Pulmonary artery endothelial cell (primary cell): ENCODE measurements around the gene CFAP99. TPM values are rescaled to one million over a fixed set of nuclear protein-coding genes. Genes with fewer than 3 reads are reported as not detected.

Experiments
- DNase-seq: peaks from one replicate; pipeline ENCODE4 v3.0.0-alpha.2; 2011; ENCODE audit warnings: low read depth, low spot score
- total RNA-seq: library from RNA; depleted of rRNA; stranded (reverse); fragments of >200 nt; gene quantifications from 2 replicates; pipeline ENCODE4 v1.2.3, GENCODE V29; 2014

CFAP99 gene
- total RNA-seq, 1 donor from 2014 or later, result not detected

- no peak for DNase-seq
These were observed 27.9 kb upstream of the CFAP99 start for GRCh38 chr4:2390784-2391421.

DNA sequence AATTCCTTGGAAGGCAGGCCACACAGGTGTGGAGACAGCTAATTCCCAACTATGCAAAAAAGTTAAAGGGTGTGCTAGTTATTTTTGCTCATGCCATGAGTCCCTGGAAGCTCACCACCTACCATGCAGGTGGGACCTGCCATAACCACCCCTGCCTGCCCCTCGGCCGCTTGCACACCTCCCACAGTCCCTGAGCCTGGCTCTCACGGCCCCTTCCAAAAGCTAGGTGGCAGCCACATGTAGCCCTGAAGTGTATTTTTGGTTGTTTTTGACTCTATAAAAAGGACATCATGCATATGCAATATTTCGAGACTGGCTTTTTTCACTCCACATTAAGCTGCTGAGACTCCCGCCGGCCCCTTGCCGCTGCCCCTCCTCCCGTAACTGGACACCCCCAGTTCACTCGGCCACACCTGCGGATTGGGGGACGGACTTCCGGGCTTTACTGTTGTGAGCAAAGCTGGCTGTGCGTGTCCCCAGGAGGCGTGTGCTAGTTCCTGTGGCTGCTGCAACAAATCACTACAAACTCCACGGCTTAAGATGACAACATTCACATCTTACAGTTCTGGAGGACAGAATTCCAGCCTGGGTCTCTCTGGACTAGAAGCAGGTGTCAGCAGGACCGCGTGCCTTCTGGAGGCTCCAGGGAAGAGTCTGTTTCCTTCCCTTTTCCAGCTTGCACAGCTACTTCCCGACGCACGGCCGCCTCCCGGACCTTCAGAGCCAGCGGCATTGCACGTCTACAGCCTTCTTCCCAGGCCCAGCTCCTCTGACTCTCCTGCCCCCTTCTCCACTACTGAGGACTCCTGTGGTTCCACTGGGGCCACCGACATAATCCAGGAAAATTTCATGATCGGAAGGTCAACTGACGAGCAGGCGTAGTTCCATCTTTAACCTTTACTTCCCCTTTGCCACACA is 25.1 kb upstream of the CFAP99 start:
- no peak for DNase-seq

DNA sequence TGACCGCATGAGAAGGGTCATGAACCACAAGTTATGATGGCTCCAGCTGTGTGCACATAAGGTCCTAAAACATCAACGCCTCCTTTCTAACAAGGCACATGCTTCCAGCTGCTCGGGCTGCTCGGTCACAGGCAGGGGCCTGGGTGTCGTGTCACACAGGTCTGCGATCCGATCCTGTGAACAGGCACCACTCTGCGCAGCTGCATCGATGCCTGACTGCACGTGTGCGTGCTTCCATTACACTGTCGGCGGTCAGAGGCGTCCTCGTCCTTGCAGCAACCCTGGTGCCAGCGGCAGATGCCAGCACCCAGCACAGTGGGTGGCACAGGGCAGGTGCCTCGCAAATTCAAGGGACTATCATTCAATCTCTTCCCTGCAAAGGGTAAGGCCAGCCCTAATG is 24.2 kb upstream of the CFAP99 start:
- DNase-seq, result no peak

DNA sequence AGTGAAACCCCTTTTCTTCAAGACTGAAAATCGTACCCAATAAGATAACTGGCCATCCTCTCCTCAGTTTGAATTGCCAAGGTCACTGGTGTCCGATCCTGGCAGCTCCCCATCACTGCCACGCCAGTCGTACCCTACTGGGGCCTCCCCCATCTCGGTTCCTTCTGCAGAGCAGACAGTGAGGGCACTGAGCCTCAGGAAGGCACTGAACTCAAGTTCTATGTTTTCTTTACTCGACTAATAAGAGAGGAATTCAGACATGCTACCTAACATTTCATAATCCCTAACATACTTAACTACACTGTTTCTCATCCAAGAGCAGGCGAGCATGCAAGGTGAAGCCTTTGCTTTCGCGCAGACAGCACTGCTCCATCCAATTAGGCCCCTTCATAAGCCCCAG is 23.7 kb upstream of the CFAP99 start:
- no peak for DNase-seq

- no peak for DNase-seq
These were observed 23.2 kb upstream of the CFAP99 start for GRCh38 chr4:2395584-2395983.

DNA sequence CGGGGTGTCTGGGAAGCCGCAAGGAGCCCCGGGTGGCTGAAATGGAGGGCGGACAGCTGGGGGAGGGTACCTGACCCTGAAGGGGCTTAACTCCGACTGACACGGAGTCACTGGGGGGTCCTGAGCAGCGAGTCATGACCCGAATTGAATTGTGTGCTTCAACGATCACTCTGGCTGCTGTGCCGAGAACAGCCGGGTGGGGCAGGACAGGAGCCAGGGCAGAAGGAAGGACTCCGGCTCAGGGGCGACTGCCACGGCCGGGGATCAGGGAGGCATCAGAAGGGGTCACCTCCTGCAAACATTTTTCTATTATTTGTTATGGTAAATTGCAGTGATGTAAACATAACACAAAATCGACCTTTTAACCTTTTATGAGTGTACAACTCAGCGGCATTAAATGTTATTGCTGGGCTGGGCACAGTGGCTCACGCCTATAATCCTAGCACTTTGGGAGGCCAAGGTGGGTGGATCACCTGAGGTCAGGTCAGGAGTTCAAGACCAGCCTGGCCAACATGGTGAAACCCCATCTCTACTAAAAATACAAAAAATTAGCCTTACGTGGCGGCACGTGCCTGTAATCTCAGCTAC is 21.9 kb upstream of the CFAP99 start:
- no peak for DNase-seq

DNA sequence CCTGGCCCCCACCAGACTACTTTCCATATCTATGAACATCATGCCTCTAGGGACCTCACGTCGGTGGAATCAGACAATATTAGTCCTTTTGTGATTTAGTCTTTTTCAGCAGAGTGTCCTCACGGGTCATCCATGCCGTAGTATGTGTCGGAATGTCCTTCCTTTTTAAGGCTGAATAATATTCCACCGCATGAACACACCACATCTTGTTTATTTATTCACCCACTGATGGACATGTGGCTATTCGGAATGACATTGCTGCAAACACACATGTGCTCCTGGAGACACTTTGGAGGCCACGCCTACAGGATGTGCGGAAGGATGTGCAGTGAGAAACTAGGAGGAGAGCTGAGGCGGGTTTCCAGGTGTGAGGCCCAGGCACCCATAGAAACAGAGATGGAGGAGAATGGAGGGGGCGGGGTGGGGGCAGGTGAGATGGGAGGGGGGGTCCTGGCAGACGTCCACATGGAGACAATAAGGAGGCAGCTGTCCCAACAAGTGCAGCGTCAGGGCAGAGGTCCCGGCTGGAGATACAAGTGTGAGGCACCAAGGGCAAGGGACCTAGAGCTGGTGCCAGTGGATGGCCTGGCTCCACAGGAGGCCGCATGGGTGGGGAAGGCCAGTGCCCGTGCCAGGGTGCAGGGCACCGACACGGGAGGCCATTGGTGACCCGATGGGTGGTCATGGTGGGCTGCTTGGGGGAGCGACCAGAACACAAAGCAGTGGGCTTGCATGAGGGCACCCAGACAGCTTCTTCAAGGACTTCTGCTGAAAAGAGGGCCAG is 21.0 kb upstream of the CFAP99 start:
- DNase-seq, result no peak

DNA sequence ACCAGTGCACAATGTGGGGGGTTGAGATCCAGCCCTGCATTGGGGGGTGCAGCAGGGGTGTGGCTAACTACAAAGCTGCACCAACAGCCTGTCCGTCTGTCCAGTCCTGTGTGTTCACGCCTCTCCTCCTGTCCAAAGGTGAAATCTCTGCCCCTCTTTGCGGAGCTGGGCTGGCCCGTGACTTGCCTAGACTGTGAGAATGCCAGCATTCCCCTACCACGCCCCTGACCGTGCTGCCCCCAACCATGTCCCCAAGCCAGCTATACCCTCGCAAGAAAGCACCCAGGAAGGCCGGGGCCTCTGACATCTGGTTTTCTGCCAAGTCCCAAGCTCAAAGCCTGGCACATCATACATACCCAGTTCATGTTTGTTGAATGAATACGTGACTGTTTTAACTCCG is 19.5 kb upstream of the CFAP99 start:
- DNase-seq, result no peak

DNA sequence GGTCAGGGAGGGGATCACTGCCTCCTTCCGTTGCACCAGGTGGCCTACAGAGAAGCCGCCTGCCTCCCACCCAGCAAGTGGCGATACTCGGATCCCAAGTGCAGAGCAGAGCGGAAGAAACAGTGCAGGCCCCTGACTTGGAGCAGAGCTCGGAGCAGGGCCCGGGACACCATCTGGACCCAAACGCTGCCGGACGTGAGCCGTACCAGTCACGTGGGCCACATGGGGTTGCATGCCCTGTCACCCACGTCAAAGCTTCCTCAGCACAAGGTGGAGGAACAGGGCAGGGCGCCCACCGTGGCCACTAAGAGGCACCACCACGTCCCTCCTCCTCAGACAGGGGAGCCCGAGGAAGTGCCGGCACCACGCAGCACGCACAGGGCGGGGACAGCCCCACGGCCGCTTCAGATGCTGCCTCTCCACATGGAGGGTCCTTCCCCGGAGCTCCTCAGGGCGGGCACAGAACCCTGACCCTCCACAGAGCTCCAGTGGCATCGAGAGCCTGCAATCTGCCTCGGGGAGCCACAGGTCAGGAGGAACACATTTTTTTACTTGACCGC is 19.0 kb upstream of the CFAP99 start:
- no peak for DNase-seq

GRCh38 chr4:2400841-2401609 is 17.7 kb upstream of the CFAP99 start:
- no peak for DNase-seq

DNA sequence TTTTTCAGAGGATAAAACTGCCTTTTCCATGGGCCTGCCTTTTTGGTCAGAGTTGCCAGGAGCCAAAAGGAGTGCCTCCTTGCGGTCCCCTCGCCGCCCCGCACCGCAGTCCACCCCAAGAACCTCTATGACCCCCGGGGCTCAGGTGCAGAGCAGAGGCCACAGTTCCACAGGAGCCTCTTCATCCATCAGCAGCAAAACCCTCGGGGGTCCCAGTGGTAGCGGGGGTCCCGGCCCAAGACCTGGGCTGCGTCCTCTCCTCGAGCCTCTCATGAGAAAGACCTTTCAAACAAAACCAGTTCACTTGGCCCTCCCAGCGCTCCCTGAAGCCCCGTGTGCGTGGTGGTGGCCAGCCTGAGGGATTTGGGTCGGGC is 17.2 kb upstream of the CFAP99 start:
- DNase-seq, result no peak

- no peak for DNase-seq
These were observed 16.5 kb upstream of the CFAP99 start for GRCh38 chr4:2402048-2402842.

DNA sequence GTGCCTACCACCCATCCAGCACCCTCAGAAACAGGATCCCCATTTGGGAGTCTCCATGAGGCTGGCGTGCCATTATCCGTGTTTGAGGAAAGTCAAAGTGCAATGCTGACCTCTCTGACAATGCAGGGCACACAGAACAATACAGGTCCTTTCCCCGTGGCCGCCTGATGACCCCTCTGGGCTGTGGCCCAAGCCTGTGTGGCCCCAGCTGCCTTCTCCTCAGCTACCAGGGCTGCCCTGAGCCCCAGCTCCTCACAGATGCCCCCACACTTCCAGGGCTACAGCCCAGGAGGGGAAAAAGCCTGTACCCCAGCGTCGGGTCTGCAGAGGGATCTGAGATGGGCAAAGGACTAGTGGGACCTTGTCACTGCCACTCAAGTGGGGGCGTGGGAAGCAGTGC is 15.8 kb upstream of the CFAP99 start:
- no peak for DNase-seq

DNA sequence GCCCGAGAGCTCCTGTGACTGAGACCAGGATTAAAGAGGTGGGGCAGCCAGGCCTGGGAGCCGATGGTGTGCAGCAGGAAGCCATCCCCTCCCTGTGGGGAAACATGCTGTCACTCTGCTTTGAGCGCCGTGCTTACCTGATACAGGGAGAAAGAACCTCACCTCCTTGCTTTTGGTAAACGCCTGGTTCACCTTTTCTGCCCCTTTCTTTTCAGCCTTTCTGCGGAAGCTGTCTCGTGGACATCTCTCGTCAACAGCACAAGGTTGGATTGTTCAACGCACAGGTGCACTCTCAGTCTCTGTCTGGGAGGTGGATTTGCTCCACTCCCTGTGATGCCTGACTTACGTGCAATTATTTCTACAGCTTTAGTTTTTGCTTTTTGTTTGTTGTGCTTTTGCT is 12.3 kb upstream of the CFAP99 start:
- no peak for DNase-seq

GRCh38 chr4:2406920-2407319 is 11.8 kb upstream of the CFAP99 start:
- DNase-seq, result no peak

DNA sequence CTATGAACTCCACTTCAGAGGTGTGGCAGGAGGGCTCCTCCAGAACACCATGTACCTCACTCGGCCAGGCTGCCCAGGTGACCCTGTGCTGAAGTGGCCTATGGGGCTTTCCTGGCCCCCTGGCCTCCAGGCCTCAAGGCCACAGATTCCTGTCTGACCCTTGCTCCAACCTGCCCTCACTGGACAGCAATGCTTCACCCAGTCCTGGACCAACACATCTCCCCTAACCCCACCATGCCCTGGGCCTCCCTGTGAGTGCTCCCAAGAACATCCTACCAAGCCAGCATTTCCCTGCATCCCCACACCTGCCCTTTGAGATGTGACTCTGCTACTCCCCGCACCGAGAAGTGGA is 10.8 kb upstream of the CFAP99 start:
- DNase-seq, result no peak

DNA sequence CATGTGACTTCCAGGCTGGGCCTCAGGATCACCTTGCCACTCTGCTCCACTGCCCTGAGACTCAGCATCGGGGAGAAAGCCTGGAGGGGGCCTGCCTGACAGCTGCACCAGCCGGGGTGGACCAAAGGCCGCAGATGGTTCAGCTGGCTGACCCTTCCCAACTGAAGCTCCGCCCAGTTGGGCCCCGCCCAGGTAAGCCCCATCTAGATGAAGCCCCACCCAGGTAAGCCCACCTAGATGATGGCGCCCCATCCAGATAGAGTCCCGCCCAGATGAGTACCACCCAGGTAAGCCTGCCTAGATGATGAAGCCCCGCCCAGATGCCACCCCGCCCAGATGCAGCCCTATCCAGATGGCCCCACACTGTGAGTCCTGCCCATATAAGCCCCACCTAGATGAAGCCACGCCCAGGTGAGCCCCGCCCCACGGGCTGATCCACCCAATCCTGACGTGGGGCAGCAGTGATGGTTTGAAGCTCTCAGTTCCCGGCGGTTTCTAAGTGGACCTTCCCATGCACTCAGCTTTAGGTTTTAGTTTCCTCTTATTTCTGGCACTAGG is 10.3 kb upstream of the CFAP99 start:
- DNase-seq, result no peak

DNA sequence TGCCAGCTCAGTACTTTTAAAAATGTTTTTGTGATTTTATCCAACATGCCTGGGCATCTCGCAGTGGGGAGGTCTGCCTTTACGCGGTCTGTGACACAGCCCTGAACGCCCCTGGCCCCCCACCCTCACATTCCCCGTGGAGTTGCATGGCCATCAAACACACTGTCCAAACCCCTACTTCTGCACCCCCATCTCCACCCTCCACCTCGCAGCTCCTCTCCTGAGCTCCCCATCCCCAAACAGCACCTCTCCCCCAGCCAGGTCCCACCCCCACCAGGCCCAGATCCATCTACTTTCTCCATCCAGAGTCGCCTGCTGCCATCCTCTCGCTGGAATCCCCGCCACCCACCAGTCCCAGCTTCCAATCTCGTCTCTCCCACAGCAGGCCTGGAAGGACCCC is 9.8 kb upstream of the CFAP99 start:
- DNase-seq, result no peak

- no peak for DNase-seq
These were observed 9.4 kb upstream of the CFAP99 start for GRCh38 chr4:2409381-2409783.
